Omental fat pad (tissue), 4 donors: ENCODE data around the gene DNAH5. TPM values are rescaled to one million over a fixed set of nuclear protein-coding genes. Genes with fewer than 3 reads are reported as not detected.

Experiments
- ATAC-seq: fragments of 150-250 bp; one replicate; pipeline ENCODE4 v1.9.1; 2016; ENCODE audit warnings: mild to moderate bottlenecking, moderate library complexity; ENCODE audit not compliant: low FRiP score
- DNase-seq: peaks from one replicate; pipeline ENCODE4 v3.0.0-alpha.2; 2019; ENCODE audit warnings: low spot score
- CTCF ChIP-seq, 3 donors: fragments of 450-650 bp; IDR thresholded peaks; one replicate each; pipeline ENCODE4 v1.5.1; 2016 to 2017; ENCODE audit warnings: antibody characterized with exemption in 3 of 3, mild to moderate bottlenecking in 3 of 3, moderate library complexity in 2 of 3
- total RNA-seq, 4 donors: library from RNA; depleted of rRNA; stranded (reverse); fragments of >200 nt; gene quantifications; one replicate each; pipeline ENCODE4 v1.1.0, GENCODE V29; 2016

DNAH5 gene
- total RNA-seq, 4 donors from 2014 or later = 0.19 to 0.96 (median 0.46) TPM; not detected in 1

- ATAC-seq = no peak
- no peak for DNase-seq
- no peak for TF ChIP-seq CTCF (IDR thresholded peaks at IDR 0.05)
Observed at GRCh38 chr5:13859270-13860065, 85.0 kb downstream of the DNAH5 start.

- ATAC-seq (no peak), DNase-seq (no peak)
- TF ChIP-seq CTCF (IDR thresholded peaks at IDR 0.05) = no peak
Observed at GRCh38 chr5:13843175-13843846, 101.2 kb downstream of the DNAH5 start.

- no peak for DNase-seq
- ATAC-seq = no peak
- no peak for TF ChIP-seq CTCF (IDR thresholded peaks at IDR 0.05)
Observed at GRCh38 chr5:13833440-13833839, 111.0 kb downstream of the DNAH5 start.

- no peak for ATAC-seq
- DNase-seq = no peak
- TF ChIP-seq CTCF (IDR thresholded peaks at IDR 0.05) = no peak
Observed at GRCh38 chr5:13831351-13831750, 113.1 kb downstream of the DNAH5 start.

- ATAC-seq (no peak), DNase-seq (no peak)
- TF ChIP-seq CTCF (IDR thresholded peaks at IDR 0.05) = no peak
Observed at GRCh38 chr5:13830536-13830935, 114.0 kb downstream of the DNAH5 start.

GRCh38 chr5:13821366-13821765 is 123.1 kb downstream of the DNAH5 start:
- ATAC-seq = no peak
- TF ChIP-seq CTCF (IDR thresholded peaks at IDR 0.05) = no peak
- no peak for DNase-seq

GRCh38 chr5:13816126-13816525 is 128.4 kb downstream of the DNAH5 start:
- no peak for TF ChIP-seq CTCF (IDR thresholded peaks at IDR 0.05)
- no peak for ATAC-seq

More at GRCh38 chr5:13816126-13816525, 128.4 kb downstream of the DNAH5 start:
- no peak for DNase-seq
